Kidney epithelial cell (primary cell): ENCODE data around the gene TMEM120B. TPM values are rescaled to one million over a fixed set of nuclear protein-coding genes. Genes with fewer than 3 reads are reported as not detected.

Experiments used
- DNase-seq: peaks from one replicate; pipeline ENCODE4 v3.0.0-alpha.2; 2010; ENCODE audit warnings: low read depth
- H3K27me3 ChIP-seq: 2 replicates; pipeline ENCODE4 v1.6.0; 2011; ENCODE audit warnings: low read length; ENCODE audit not compliant: control insufficient read depth, insufficient read depth
- H3K36me3 ChIP-seq: 2 replicates; pipeline ENCODE4 v1.5.1; 2011; ENCODE audit warnings: low read length; ENCODE audit not compliant: control insufficient read depth, insufficient read depth
- H3K4me3 ChIP-seq: 2 replicates; pipeline ENCODE4 v1.5.1; 2011; ENCODE audit warnings: low read depth, mild to moderate bottlenecking, control low read depth, low read length
- total RNA-seq: library from RNA; depleted of rRNA; stranded (reverse); fragments of >200 nt; gene quantifications from 2 replicates; pipeline ENCODE4 v1.2.3, GENCODE V29; 2015
- TF ChIP-seq, protein P1 (sequence below): IDR thresholded peaks from 2 replicates; pipeline ENCODE4 v1.5.1; 2011; ENCODE audit warnings: mild to moderate bottlenecking, moderate library complexity, low read length, control low read depth, inconsistent platforms; ENCODE audit not compliant: insufficient read depth, poor library complexity, severe bottlenecking

TMEM120B gene
- total RNA-seq, 1 donor from 2014 or later = 8.8 TPM

DNA sequence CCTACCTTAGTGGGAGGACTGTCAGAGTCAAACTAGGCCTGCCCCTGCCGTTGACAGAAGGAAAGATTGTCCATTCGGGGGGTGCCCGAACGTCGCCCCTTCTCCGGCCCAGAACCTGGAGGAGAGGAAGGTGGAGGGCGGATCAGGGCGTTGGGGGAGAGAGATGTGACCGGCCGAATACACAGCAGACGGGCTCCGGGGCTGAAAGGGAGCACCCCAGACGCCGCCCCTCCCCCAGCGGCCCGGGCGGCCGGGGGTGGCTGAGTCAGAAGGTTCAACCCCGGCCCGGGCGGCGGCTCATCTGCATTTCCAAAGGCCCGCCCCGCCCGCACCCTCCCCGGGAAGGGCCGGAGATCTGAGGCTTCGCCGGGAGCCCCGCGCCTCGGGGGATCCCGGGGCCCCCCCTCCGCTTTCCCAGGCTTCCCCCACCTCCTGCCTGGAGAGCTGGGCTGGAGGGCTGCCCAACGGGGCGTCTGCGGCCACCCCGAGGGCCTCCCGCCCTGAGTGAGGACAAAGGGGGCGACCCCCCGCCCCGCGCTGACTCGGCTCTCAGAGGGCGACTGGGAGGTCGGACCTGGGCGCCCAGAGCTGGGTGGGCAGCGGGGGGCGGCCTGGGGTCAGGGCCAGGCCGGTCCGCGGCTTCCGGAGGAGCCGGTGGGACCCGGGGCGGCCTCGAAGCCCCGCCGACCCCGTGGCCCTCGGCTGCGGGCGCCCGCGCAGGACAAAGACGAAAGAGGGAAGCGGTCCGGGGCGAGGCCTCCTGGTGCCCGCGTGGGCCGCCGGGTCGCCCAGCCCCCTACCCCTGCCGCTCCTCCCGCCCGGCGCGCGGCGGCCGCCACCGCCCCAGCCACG lies 87.5 kb downstream of the TMEM120B start:
- Histone ChIP-seq H3K36me3 (peaks cover 1% of the 10 kb centered on the region), H3K27me3 (no peaks in the 10 kb centered on the region), H3K4me3 (peak overlapping the region; percentile 55)
- TF ChIP-seq, protein P1, sequence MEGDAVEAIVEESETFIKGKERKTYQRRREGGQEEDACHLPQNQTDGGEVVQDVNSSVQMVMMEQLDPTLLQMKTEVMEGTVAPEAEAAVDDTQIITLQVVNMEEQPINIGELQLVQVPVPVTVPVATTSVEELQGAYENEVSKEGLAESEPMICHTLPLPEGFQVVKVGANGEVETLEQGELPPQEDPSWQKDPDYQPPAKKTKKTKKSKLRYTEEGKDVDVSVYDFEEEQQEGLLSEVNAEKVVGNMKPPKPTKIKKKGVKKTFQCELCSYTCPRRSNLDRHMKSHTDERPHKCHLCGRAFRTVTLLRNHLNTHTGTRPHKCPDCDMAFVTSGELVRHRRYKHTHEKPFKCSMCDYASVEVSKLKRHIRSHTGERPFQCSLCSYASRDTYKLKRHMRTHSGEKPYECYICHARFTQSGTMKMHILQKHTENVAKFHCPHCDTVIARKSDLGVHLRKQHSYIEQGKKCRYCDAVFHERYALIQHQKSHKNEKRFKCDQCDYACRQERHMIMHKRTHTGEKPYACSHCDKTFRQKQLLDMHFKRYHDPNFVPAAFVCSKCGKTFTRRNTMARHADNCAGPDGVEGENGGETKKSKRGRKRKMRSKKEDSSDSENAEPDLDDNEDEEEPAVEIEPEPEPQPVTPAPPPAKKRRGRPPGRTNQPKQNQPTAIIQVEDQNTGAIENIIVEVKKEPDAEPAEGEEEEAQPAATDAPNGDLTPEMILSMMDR = no peak
- DNase-seq = no peak

GRCh38 chr12:121800694-121801594 lies 88.4 kb downstream of the TMEM120B start:
- TF ChIP-seq, protein P1 = no peak
- DNase-seq = no peak
- peak overlapping the region; percentile 68 for H3K4me3 ChIP-seq
- H3K27me3 ChIP-seq = no peaks in the 10 kb centered on the region
- H3K36me3 ChIP-seq = peaks cover 1% of the 10 kb centered on the region

GRCh38 chr12:121801595-121802484 lies 89.3 kb downstream of the TMEM120B start:
- TF ChIP-seq, protein P1 = no peak
- Histone ChIP-seq H3K36me3 (no peaks in the 10 kb centered on the region), H3K4me3 (peak overlapping the region; percentile 68), H3K27me3 (no peaks in the 10 kb centered on the region)
- no peak for DNase-seq

DNA sequence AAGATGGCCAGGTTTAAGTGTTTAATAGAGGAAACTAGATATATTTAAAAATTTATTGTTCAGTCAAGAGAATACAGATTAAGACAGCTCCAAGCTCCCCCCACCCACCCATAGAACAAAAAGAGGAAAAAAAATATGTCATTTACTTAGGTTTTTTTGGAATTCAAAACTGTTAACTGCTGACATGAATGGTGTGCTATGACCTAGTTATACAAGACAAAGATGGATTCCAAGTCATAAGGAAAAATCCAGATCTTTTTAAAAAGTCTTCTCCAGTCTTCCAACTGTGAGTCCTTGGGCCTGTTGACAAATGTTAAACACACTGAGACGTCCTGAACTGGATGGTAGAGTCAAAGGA lies 89.9 kb downstream of the TMEM120B start:
- DNase-seq = no peak
- H3K36me3 ChIP-seq = no peaks in the 10 kb centered on the region
- TF ChIP-seq, protein P1 = no peak
- H3K4me3 ChIP-seq = peak overlapping the region; percentile 68
- no peaks in the 10 kb centered on the region for H3K27me3 ChIP-seq

DNA sequence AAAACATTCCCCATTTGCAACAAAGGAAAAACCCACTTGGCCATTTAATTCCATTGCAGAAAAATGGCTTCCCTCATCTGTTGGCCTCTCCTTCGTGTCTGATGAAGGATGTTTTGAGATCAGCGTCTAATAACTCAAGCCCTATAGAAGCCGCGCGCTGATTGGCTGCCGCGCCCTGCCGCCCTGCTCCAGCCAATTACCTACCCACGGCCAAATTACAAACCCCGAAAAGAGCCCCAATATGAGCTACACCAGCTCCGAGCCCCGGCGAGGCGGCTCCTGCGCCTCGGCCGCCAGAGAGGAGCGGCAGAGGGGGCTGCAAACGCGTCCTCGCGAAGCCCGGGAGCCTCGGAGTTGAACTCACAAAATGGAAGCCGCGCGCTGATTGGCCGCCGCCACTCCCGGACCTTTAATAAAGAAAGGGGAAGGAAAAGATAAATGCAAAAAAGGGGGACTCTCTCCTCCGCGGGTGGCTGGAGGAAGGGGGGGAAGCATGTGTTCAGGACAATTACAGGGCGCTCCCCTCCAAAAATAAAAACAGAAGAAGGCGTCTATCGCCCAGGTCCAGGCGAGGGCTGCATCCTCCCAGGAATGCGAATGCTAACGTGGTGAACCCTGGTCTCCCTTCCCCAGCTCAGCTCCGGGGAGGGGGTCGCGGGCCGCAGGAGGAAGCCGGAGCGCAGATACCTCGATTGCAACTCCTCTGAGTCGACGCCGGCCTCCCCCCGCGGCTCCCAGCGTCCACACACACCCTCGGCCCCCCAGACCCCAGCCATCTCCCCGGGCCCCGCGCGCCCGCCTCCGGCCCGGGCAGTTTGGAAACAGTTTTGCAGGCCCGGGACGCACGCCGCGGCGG lies 90.5 kb downstream of the TMEM120B start:
- H3K4me3 ChIP-seq = peak overlapping the region; percentile 68
- no peaks in the 10 kb centered on the region for H3K27me3 ChIP-seq
- no peak for DNase-seq
- H3K36me3 ChIP-seq = no peaks in the 10 kb centered on the region
- TF ChIP-seq, protein P1 = no peak
